ENCODE measurements around the gene PHGDH.

DNA sequence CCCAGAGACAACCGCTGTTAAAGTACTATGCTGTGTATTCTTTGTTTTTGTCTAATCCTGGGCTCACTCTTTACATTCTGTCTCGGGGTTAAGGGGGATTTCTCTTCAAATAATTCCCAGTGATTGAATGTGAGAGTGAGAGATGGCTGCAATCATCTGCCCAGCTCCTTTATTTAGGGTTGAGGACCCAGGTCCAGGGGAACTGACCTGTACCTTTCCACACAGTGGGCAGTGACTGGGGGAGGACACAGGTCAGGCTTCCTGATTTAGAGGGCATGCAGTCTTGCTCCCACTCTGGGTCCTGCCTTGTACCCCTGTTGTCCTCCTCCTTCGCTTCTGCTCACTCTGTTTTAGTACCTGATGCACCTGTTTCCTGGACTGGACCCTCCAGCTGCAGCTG, 22.0 kb downstream of the PHGDH start:
- TF ChIP-seq POLR2A (IDR thresholded peaks at IDR 0.05; ENCODE audit: low read length), result no peak
- no peak for TF ChIP-seq GATA1 (IDR thresholded peaks at IDR 0.05; ENCODE audit: low read depth, low read length)
